Mesenchymal stem cell (in vitro differentiated cells and primary cell): ENCODE results near the gene EIF2AK3.

ENCODE experiments used
- DNase-seq: peaks from one replicate; pipeline ENCODE4 v3.0.0-alpha.2; 2013
- H2AFZ ChIP-seq: one replicate; pipeline ENCODE4 v1.6.1; 2013; ENCODE audit warnings: low read depth, mild to moderate bottlenecking, control low read depth, inconsistent platforms, low read length, moderate library complexity
- H2AK5ac ChIP-seq: 2 replicates; pipeline ENCODE4 v1.6.1; 2013; ENCODE audit warnings: low read length, moderate library complexity, mild to moderate bottlenecking, inconsistent platforms; ENCODE audit not compliant: severe bottlenecking
- H2BK120ac ChIP-seq: one replicate; pipeline ENCODE4 v1.6.1; 2013; ENCODE audit warnings: low read depth, mild to moderate bottlenecking, inconsistent platforms, low read length, moderate library complexity
- H2BK12ac ChIP-seq, 2 experiments: one replicate each; pipeline ENCODE4 v1.6.1; 2013; ENCODE audit warnings: inconsistent platforms in 2 of 2, low read length in 2 of 2, mild to moderate bottlenecking in 2 of 2, moderate library complexity in 2 of 2, control low read depth in 1 of 2
- H2BK15ac ChIP-seq: one replicate; pipeline ENCODE4 v1.6.1; 2013; ENCODE audit warnings: mild to moderate bottlenecking, low read depth, inconsistent platforms; ENCODE audit not compliant: poor library complexity, severe bottlenecking
- H2BK5ac ChIP-seq: 2 replicates; pipeline ENCODE4 v1.6.1; 2013; ENCODE audit warnings: low read depth, mild to moderate bottlenecking, low read length, control low read depth, inconsistent platforms; ENCODE audit not compliant: poor library complexity, severe bottlenecking
- H3K14ac ChIP-seq, 2 experiments: one replicate each; pipeline ENCODE4 v1.6.1; 2013; ENCODE audit warnings: inconsistent platforms in 2 of 2, low read length in 2 of 2, control low read depth in 1 of 2, mild to moderate bottlenecking in 1 of 2, moderate library complexity in 1 of 2
- H3K18ac ChIP-seq, 2 experiments: one replicate each; pipeline ENCODE4 v1.6.1; 2013; ENCODE audit warnings: inconsistent platforms in 2 of 2, low read length in 2 of 2, control low read depth in 1 of 2, low read depth in 1 of 2, mild to moderate bottlenecking in 1 of 2
- H3K23ac ChIP-seq, 2 experiments: one replicate each; pipeline ENCODE4 v1.6.1; 2013; ENCODE audit warnings: inconsistent platforms in 2 of 2, low read length in 2 of 2, mild to moderate bottlenecking in 2 of 2, moderate library complexity in 2 of 2, control low read depth in 1 of 2
- H3K27ac ChIP-seq: 2 replicates; pipeline ENCODE4 v1.5.1; 2013; ENCODE audit warnings: mild to moderate bottlenecking, moderate library complexity, low read length, control low read depth, inconsistent platforms; ENCODE audit not compliant: poor library complexity, severe bottlenecking
- H3K27me3 ChIP-seq, 2 experiments: 2 replicates each; pipeline versions ENCODE4 v1.6.1 to v1.7.0; 2013; ENCODE audit warnings: low read length in 2 of 2, mild to moderate bottlenecking in 2 of 2, moderate library complexity in 2 of 2, control low read depth in 1 of 2, inconsistent platforms in 1 of 2; ENCODE audit not compliant: control insufficient read depth in 1 of 2, insufficient read depth in 1 of 2
- H3K36me3 ChIP-seq, 2 experiments: 2 replicates each; pipeline versions ENCODE4 v1.6.1 to v1.7.0; 2013; ENCODE audit warnings: low read length in 2 of 2, control low read depth in 1 of 2, inconsistent platforms in 1 of 2, low read depth in 1 of 2, mild to moderate bottlenecking in 1 of 2; ENCODE audit not compliant: insufficient read depth in 2 of 2, control insufficient read depth in 1 of 2
- H3K4ac ChIP-seq, 2 experiments: one replicate each; pipeline ENCODE4 v1.6.1; 2013; ENCODE audit warnings: inconsistent platforms in 2 of 2, low read length in 2 of 2, mild to moderate bottlenecking in 2 of 2, moderate library complexity in 2 of 2, control low read depth in 1 of 2, low read depth in 1 of 2
- H3K4me1 ChIP-seq: 2 replicates; pipeline ENCODE4 v1.6.1; 2013; ENCODE audit warnings: low read depth, low read length, control low read depth; ENCODE audit not compliant: control insufficient read depth, insufficient read depth
- H3K4me2 ChIP-seq: 2 replicates; pipeline ENCODE4 v1.6.1; 2013; ENCODE audit warnings: low read length, mild to moderate bottlenecking, inconsistent platforms; ENCODE audit not compliant: poor library complexity, severe bottlenecking
- H3K4me3 ChIP-seq, 2 experiments: 2 replicates each; pipeline versions ENCODE4 v1.5.1 to v1.7.0; 2013; ENCODE audit warnings: low read length in 2 of 2, mild to moderate bottlenecking in 2 of 2, control low read depth in 1 of 2, low read depth in 1 of 2; ENCODE audit not compliant: insufficient read depth in 1 of 2
- H3K79me1 ChIP-seq: replicated peaks from 2 replicates; pipeline ENCODE4 v1.6.1; 2013; ENCODE audit warnings: mild to moderate bottlenecking, control low read depth, low read length, inconsistent platforms; ENCODE audit not compliant: poor library complexity, severe bottlenecking
- H3K9ac ChIP-seq: 2 replicates; pipeline ENCODE4 v1.7.0; 2013; ENCODE audit warnings: mild to moderate bottlenecking, low read length, moderate library complexity
- H3K9me3 ChIP-seq: 2 replicates; pipeline ENCODE4 v1.7.0; 2013; ENCODE audit warnings: mild to moderate bottlenecking, low read length; ENCODE audit not compliant: control insufficient read depth
- H4K8ac ChIP-seq: one replicate; pipeline ENCODE4 v1.6.1; 2013; ENCODE audit warnings: inconsistent platforms, mild to moderate bottlenecking, low read length, moderate library complexity
- H4K91ac ChIP-seq: one replicate; pipeline ENCODE4 v1.6.1; 2013; ENCODE audit warnings: mild to moderate bottlenecking, low read length, inconsistent platforms
- WGBS: methylation state at CpG from one replicate; pipeline ENCODE4 v1.1.7; 2013; ENCODE audit warnings: mixed read lengths; 5-methylcytosine and 5-hydroxymethylcytosine counted together

EIF2AK3 gene

GRCh38 chr2:88563129-88563528 lies 64.1 kb downstream of the EIF2AK3 start:
- Histone ChIP-seq H3K27me3 (no peaks in the 10 kb centered on the region), H2BK15ac (no peak overlapping the region), H3K18ac (no peak overlapping the region), H3K4me1 (no peaks in the 10 kb centered on the region), H4K8ac (no peak overlapping the region), H4K91ac (no peak overlapping the region), H3K4me3 (no peak overlapping the region), H2AFZ (no peak overlapping the region), H2BK5ac (no peak overlapping the region), H2AK5ac (no peak overlapping the region), H2BK120ac (no peak overlapping the region), H3K36me3 (peaks cover 3 to 69% of the 10 kb centered on the region in 2 experiments), H3K23ac (no peak overlapping the region), H3K9ac (no peak overlapping the region), H3K4me2 (no peak overlapping the region), H3K14ac (no peak overlapping the region), H3K9me3 (no peaks in the 10 kb centered on the region), H3K79me1 (peaks cover 8% of the 10 kb centered on the region), H3K27ac (no peak overlapping the region), H3K4ac (no peak overlapping the region), H2BK12ac (no peak overlapping the region)
- WGBS, result 86% methylated on average over 2 of the region's 2 CpGs
- DNase-seq, result no peak

DNA sequence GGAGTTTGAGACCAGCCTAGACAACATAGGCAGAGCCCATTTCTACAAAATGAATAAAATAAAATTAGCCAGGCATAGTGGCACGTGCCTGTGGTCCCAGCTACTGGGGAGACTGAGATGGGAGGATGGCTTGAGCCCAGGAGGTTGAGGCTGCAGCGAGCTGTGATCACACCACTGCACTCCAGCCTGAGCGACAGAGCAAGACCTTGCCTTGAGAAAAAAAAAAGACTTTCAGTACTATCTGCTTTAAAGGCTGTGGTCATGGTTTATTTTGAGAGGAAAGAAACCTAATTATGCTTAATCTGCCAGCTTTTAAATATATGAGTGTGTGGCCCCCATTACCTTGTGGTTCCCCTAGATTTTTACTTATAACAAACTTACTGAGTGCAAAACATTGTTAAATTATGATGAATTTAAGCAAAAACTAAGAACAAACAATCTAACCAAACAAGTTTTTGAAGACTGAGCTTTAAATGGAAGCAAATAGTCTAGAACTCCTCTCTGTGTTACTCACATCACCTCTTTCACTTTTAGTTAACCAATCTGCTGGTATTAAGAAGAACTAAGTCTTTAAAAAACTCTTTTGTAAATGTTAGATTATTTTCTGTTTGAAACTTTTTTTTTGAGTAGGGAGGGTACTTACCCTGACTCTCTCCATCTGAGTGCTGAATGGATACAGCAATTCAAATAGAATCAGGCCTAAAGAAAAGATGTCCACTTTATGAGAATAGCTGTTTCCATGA lies 65.4 kb downstream of the EIF2AK3 start:
- no peak overlapping the region for H2BK5ac ChIP-seq
- H3K4me2 ChIP-seq, result no peak overlapping the region
- H2BK12ac ChIP-seq, result no peak overlapping the region
- H3K36me3 ChIP-seq, result peaks cover 3 to 72% of the 10 kb centered on the region in 2 experiments
- no peak overlapping the region for H3K18ac ChIP-seq
- no peak for DNase-seq
- H3K27ac ChIP-seq, result no peak overlapping the region
- H4K8ac ChIP-seq, result no peak overlapping the region
- H3K4me3 ChIP-seq, result no peak overlapping the region
- no peak overlapping the region for H2AFZ ChIP-seq
- H3K23ac ChIP-seq, result no peak overlapping the region
- WGBS, result 94% methylated on average over 2 of the region's 3 CpGs
- no peak overlapping the region for H3K9ac ChIP-seq
- H2AK5ac ChIP-seq, result no peak overlapping the region
- no peak overlapping the region for H3K14ac ChIP-seq
- no peak overlapping the region for H4K91ac ChIP-seq
- H3K79me1 ChIP-seq, result peaks cover 6% of the 10 kb centered on the region
- no peak overlapping the region for H2BK15ac ChIP-seq
- no peak overlapping the region for H2BK120ac ChIP-seq
- H3K4ac ChIP-seq, result no peak overlapping the region
- H3K4me1 ChIP-seq, result no peaks in the 10 kb centered on the region
- H3K27me3 ChIP-seq, result no peaks in the 10 kb centered on the region
- H3K9me3 ChIP-seq, result no peaks in the 10 kb centered on the region

DNA sequence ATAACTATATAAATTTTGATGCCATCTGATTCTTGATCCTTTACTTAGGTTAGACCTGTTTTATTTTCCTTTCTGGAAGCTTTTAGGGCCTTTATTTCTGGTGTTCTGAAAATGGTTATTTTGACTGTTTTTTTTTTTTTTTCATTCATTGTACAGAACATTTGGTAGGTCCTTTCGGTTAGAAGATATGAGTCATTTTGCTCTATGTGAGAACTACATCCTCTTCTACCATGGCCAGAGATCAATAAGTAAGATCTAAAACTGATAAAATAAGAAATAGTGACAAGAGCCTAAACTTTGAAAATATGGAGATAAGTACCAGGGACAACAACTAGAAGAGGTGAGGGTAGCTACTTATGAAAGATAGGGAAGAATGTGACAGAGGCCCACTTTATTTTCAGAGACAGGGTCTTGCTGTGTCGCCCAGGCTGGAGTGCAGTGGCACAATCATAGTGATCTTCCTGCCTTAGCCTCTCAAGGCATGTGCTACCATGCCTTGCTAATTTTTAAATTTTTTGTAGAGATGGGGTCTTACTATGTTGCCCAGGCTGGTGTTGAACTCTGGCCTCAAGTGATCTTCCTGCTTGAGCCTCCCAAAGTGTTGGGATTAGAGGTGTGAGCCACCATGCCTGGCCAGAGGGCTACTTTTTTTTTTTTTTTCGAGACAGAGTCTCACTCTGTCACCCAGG lies 66.5 kb downstream of the EIF2AK3 start:
- no peak overlapping the region for H2BK5ac ChIP-seq
- H2BK120ac ChIP-seq, result no peak overlapping the region
- H2AK5ac ChIP-seq, result no peak overlapping the region
- no peak overlapping the region for H2BK15ac ChIP-seq
- H3K9me3 ChIP-seq, result no peaks in the 10 kb centered on the region
- H2BK12ac ChIP-seq, result no peak overlapping the region
- no peak overlapping the region for H3K18ac ChIP-seq
- no peak overlapping the region for H3K4ac ChIP-seq
- no peaks in the 10 kb centered on the region for H3K27me3 ChIP-seq
- H3K36me3 ChIP-seq, result peaks cover 8 to 80% of the 10 kb centered on the region in 2 experiments
- no peak overlapping the region for H3K4me2 ChIP-seq
- H3K23ac ChIP-seq, result no peak overlapping the region
- no peak for DNase-seq
- no peak overlapping the region for H3K9ac ChIP-seq
- WGBS, result 95% methylated on average over 2 of the region's 3 CpGs
- H2AFZ ChIP-seq, result no peak overlapping the region
- H4K8ac ChIP-seq, result no peak overlapping the region
- no peak overlapping the region for H3K4me3 ChIP-seq
- no peak overlapping the region for H3K27ac ChIP-seq
- no peak overlapping the region for H4K91ac ChIP-seq
- peaks cover 4% of the 10 kb centered on the region for H3K79me1 ChIP-seq
- H3K14ac ChIP-seq, result no peak overlapping the region
- no peaks in the 10 kb centered on the region for H3K4me1 ChIP-seq

DNA sequence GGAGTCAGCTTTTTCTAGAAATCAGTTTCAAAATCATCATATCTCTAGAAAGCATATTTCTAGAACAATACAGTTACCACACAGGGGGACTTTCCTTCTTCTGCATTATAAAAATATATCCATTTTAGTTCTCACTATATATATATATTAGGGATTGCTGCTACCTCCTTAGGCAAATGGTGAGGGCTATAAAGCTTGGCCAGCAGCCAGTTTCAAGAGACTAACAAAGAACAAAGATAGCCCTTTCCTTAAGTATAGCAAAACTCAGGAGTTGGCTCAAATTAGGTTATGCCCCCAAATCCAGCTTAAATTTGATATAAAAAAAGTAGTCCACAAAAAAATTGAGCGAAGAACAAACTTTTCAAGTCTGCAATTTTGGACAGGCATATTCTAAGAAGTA lies 70.0 kb downstream of the EIF2AK3 start:
- WGBS, result no CpG with 5 or more reads among the region's 1 CpG
- no peak overlapping the region for H2BK15ac ChIP-seq
- H2BK120ac ChIP-seq, result no peak overlapping the region
- no peaks in the 10 kb centered on the region for H3K4me1 ChIP-seq
- no peak overlapping the region for H2BK5ac ChIP-seq
- H3K23ac ChIP-seq, result no peak overlapping the region
- DNase-seq, result no peak
- H3K18ac ChIP-seq, result no peak overlapping the region
- H2AFZ ChIP-seq, result no peak overlapping the region
- no peak overlapping the region for H4K8ac ChIP-seq
- no peaks in the 10 kb centered on the region for H3K27me3 ChIP-seq
- no peak overlapping the region for H3K14ac ChIP-seq
- no peak overlapping the region for H3K9ac ChIP-seq
- peaks cover 14 to 78% of the 10 kb centered on the region in 2 experiments for H3K36me3 ChIP-seq
- no peak overlapping the region for H3K4me2 ChIP-seq
- no peak overlapping the region for H3K27ac ChIP-seq
- H3K79me1 ChIP-seq, result no peaks in the 10 kb centered on the region
- H3K4me3 ChIP-seq, result no peak overlapping the region
- H3K4ac ChIP-seq, result no peak overlapping the region
- no peak overlapping the region for H4K91ac ChIP-seq
- no peaks in the 10 kb centered on the region for H3K9me3 ChIP-seq
- no peak overlapping the region for H2AK5ac ChIP-seq
- no peak overlapping the region for H2BK12ac ChIP-seq
